Keratinocyte (primary cell): Measurements from ENCODE around the gene ACAD10. TPM values are rescaled to one million over a fixed set of nuclear protein-coding genes. Genes with fewer than 3 reads are reported as not detected.

ENCODE experiments used
- DNase-seq: peaks from one replicate; pipeline ENCODE4 v3.0.0-alpha.2; 2011; ENCODE audit warnings: low read depth, missing footprints, low spot score
- FAIRE-seq: peaks from 2 replicates; lab custom pipeline; 2011; peaks lifted over from hg19 to GRCh38; lab: Jason Lieb, UNC
- H2AFZ ChIP-seq: 2 replicates; pipeline ENCODE4 v1.6.0; 2012; ENCODE audit warnings: low read length, control low read depth, inconsistent platforms; ENCODE audit not compliant: control insufficient read depth
- H3K27ac ChIP-seq: 2 replicates; pipeline ENCODE4 v1.5.1; 2011; ENCODE audit warnings: low read length; ENCODE audit not compliant: control insufficient read depth, insufficient read depth
- H3K27me3 ChIP-seq: 3 replicates; pipeline ENCODE4 v1.6.0; 2011; ENCODE audit warnings: low read length; ENCODE audit not compliant: control insufficient read depth, insufficient read depth; ENCODE audit errors: extremely low read depth
- H3K36me3 ChIP-seq, 2 experiments: 2 replicates in 1 of 2; 3 replicates in 1 of 2; pipeline ENCODE4 v1.5.1; 2011; ENCODE audit warnings: low read length in 2 of 2, mild to moderate bottlenecking in 1 of 2; ENCODE audit not compliant: control insufficient read depth in 2 of 2, insufficient read depth in 2 of 2; ENCODE audit errors: extremely low read depth in 1 of 2
- H3K4me1 ChIP-seq: 3 replicates; pipeline ENCODE4 v1.5.1; 2011; ENCODE audit warnings: low read length; ENCODE audit not compliant: control insufficient read depth, insufficient read depth; ENCODE audit errors: extremely low read depth
- H3K4me2 ChIP-seq: 3 replicates; pipeline ENCODE4 v1.6.0; 2011; ENCODE audit warnings: low read depth, low read length; ENCODE audit not compliant: control insufficient read depth, insufficient read depth; ENCODE audit errors: extremely low read depth
- H3K4me3 ChIP-seq, 3 experiments: fragments of 200-600 bp in 1 of 3; sonication (generic) in 1 of 3; 2 replicates in 2 of 3; 3 replicates in 1 of 3; pipeline ENCODE4 v1.5.1; 2011 to 2016; ENCODE audit warnings: low read length in 3 of 3, mild to moderate bottlenecking in 3 of 3, control low read depth in 2 of 3, inconsistent platforms in 1 of 3, low read depth in 1 of 3, mixed read lengths in 1 of 3, mixed run types in 1 of 3, moderate library complexity in 1 of 3; ENCODE audit not compliant: control insufficient read depth in 2 of 3, insufficient read depth in 2 of 3; ENCODE audit errors: extremely low read depth in 1 of 3
- H3K79me2 ChIP-seq: 2 replicates; pipeline ENCODE4 v1.6.0; 2012; ENCODE audit warnings: low read length; ENCODE audit not compliant: control insufficient read depth, insufficient read depth
- H3K9ac ChIP-seq: 3 replicates; pipeline ENCODE4 v1.6.0; 2011; ENCODE audit warnings: low read length; ENCODE audit not compliant: control insufficient read depth, insufficient read depth; ENCODE audit errors: extremely low read depth
- H3K9me1 ChIP-seq: 3 replicates; pipeline ENCODE4 v1.6.0; 2011; ENCODE audit warnings: low read length; ENCODE audit not compliant: control insufficient read depth, insufficient read depth; ENCODE audit errors: extremely low read depth
- H3K9me3 ChIP-seq: 2 replicates; pipeline ENCODE4 v1.5.1; 2012; ENCODE audit warnings: low read depth, low read length; ENCODE audit not compliant: control insufficient read depth
- H4K20me1 ChIP-seq: 3 replicates; pipeline ENCODE4 v1.6.0; 2011; ENCODE audit warnings: low read length; ENCODE audit not compliant: control insufficient read depth, insufficient read depth; ENCODE audit errors: extremely low read depth
- EZH2 ChIP-seq: IDR thresholded peaks from one replicate; pipeline ENCODE4 v1.6.1; 2012; ENCODE audit warnings: inconsistent platforms, mild to moderate bottlenecking, low read length, moderate library complexity
- dilution Hi-C: fragments of 300-500 bp; cut with MboI; formaldehyde crosslinking; loops from one replicate; pipeline ENCODE4 v1.7.0; 2020; ENCODE audit warnings: low sequenced_read_pairs; ENCODE audit not compliant: extremely low pct_ligation_motif_present
- polyA plus RNA-seq, 5 experiments: library from polyadenylated mRNA; depleted of rRNA in 3 of 5; stranded (reverse) in 3 of 5; stranded (forward) in 1 of 5; unstranded in 1 of 5; fragments of >200 nt; gene quantifications; 1 replicate in 1 of 5; 2 replicates in 3 of 5; 3 replicates in 1 of 5; pipeline versions ENCODE4 v1.2.1 to v1.2.3, GENCODE V29; 2011 to 2012; ENCODE audit warnings: missing spikeins in 2 of 5, low read depth in 1 of 5, low replicate concordance in 1 of 5
- TF ChIP-seq, protein P1 (sequence below), 3 experiments: IDR thresholded peaks in 1 of 3; conservative IDR thresholded peaks in 1 of 3; optimal IDR thresholded peaks in 1 of 3; 2 replicates in 2 of 3; 3 replicates in 1 of 3; pipeline versions ENCODE3 to v1.5.1; 2011; ENCODE audit warnings: low read length in 3 of 3, mild to moderate bottlenecking in 3 of 3, moderate library complexity in 2 of 3, control low read depth in 1 of 3, inconsistent platforms in 1 of 3; ENCODE audit not compliant: insufficient read depth in 2 of 3; ENCODE audit errors: extremely low read depth in 1 of 3

The ACAD10 gene
- polyA plus RNA-seq, 1 donor (not counting 4 experiments of a cell fraction or from before 2014, with no cell fraction given), result 13.2 TPM

DNA sequence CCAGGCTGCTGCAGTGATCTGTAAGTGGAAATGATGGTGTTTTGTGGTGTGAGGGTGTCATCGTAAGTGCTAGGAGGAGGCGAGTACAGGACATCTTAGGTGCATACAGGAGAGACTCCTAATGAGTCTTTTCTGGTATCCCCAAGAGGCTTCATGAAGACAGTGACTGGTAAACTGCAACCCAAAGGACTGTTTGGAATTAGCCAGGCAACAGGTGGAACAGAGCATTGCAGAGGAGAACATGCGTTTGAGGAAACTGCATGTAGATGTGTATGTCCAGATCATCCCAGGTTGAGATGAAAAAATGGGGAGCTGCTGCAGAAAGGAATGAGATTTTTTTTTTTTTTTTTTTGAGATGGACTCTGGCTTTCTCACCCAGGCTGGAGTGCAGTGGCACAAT, 5.4 kb downstream of the ACAD10 start:
- H3K4me3 ChIP-seq, result no peak overlapping the region
- no peaks in the 10 kb centered on the region for H4K20me1 ChIP-seq
- dilution Hi-C loops, result no loop called here
- FAIRE-seq, result no peak
- DNase-seq, result no peak
- peaks cover 7 to 11% of the 10 kb centered on the region in 2 experiments for H3K36me3 ChIP-seq
- no peaks in the 10 kb centered on the region for H3K9me3 ChIP-seq
- no peaks in the 10 kb centered on the region for H3K27me3 ChIP-seq
- H3K9ac ChIP-seq, result no peak overlapping the region
- no peak overlapping the region for H3K27ac ChIP-seq
- H3K4me1 ChIP-seq, result peaks cover 9% of the 10 kb centered on the region
- no peaks in the 10 kb centered on the region for H3K9me1 ChIP-seq
- no peak for TF ChIP-seq EZH2
- TF ChIP-seq, protein P1, sequence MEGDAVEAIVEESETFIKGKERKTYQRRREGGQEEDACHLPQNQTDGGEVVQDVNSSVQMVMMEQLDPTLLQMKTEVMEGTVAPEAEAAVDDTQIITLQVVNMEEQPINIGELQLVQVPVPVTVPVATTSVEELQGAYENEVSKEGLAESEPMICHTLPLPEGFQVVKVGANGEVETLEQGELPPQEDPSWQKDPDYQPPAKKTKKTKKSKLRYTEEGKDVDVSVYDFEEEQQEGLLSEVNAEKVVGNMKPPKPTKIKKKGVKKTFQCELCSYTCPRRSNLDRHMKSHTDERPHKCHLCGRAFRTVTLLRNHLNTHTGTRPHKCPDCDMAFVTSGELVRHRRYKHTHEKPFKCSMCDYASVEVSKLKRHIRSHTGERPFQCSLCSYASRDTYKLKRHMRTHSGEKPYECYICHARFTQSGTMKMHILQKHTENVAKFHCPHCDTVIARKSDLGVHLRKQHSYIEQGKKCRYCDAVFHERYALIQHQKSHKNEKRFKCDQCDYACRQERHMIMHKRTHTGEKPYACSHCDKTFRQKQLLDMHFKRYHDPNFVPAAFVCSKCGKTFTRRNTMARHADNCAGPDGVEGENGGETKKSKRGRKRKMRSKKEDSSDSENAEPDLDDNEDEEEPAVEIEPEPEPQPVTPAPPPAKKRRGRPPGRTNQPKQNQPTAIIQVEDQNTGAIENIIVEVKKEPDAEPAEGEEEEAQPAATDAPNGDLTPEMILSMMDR (optimal IDR thresholded peaks at IDR 0.05 in 1 of 3, IDR thresholded peaks at IDR 0.05 in 1 of 3, conservative IDR thresholded peaks at IDR 0.05 in 1 of 3; ENCODE audit: extremely low read depth in 1 of 3, insufficient read depth in 2 of 3, low read length in 3 of 3), result no peak
- H3K79me2 ChIP-seq, result peaks cover 13% of the 10 kb centered on the region
- no peak overlapping the region for H2AFZ ChIP-seq
- no peak overlapping the region for H3K4me2 ChIP-seq

DNA sequence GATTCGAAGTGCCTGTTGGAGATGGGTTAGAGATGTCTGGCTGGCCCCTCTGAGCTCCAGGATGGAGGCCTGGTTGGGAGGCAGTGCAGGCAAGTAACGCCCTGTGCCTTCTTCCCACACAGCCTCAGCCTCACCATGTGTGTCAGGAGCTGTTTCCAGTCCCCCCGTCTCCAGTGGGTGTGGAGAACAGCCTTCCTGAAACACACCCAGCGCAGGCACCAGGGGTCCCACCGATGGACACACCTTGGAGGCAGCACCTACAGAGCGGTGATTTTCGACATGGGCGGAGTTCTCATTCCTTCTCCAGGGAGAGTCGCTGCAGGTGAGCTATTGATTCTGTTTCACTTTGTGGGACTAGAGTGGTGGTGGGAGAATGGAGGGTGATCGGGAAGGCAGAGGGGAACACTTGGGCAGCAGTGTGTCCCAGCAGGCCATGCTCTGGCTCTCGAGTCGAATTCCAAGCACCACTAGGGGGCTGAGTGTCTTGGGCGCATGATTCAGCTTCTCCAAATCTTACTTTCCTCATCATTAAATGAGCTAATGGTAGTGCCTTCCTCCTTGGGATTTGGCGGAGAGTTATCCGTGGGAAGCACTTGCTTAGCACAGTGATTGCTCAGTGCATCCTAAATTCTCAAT, 6.8 kb downstream of the ACAD10 start:
- no peak overlapping the region for H3K27ac ChIP-seq
- dilution Hi-C loops, result no loop called here
- H3K4me1 ChIP-seq, result no peaks in the 10 kb centered on the region
- TF ChIP-seq, protein P1 (optimal IDR thresholded peaks at IDR 0.05 in 1 of 3, IDR thresholded peaks at IDR 0.05 in 1 of 3, conservative IDR thresholded peaks at IDR 0.05 in 1 of 3; ENCODE audit: extremely low read depth in 1 of 3, insufficient read depth in 2 of 3, low read length in 3 of 3), result peak in 2 of 3 experiments; percentile 19 to 32
- TF ChIP-seq EZH2, result no peak
- H3K27me3 ChIP-seq, result no peaks in the 10 kb centered on the region
- no peaks in the 10 kb centered on the region for H3K9me1 ChIP-seq
- no peaks in the 10 kb centered on the region for H3K79me2 ChIP-seq
- no peak overlapping the region for H3K4me3 ChIP-seq
- no peak overlapping the region for H3K4me2 ChIP-seq
- H3K9ac ChIP-seq, result no peak overlapping the region
- H4K20me1 ChIP-seq, result no peaks in the 10 kb centered on the region
- H3K9me3 ChIP-seq, result no peaks in the 10 kb centered on the region
- FAIRE-seq (no peak), DNase-seq (no peak)
- no peak overlapping the region for H2AFZ ChIP-seq
- H3K36me3 ChIP-seq, result peaks cover 7 to 11% of the 10 kb centered on the region in 2 experiments
